SIG-M5 treated with dmso at 0.1 percent for 504 hours (cell line): Measurements from ENCODE around the gene ZFP36L1.
A peak's percentile ranks its signal among the peaks of the same experiment; 100 is the strongest.

Experiments used
- DNase-seq: peaks from one replicate; lab custom pipeline; 2025; ENCODE audit not compliant: unreplicated experiment; lab: John Stamatoyannopoulos, UW

The ZFP36L1 gene

DNA sequence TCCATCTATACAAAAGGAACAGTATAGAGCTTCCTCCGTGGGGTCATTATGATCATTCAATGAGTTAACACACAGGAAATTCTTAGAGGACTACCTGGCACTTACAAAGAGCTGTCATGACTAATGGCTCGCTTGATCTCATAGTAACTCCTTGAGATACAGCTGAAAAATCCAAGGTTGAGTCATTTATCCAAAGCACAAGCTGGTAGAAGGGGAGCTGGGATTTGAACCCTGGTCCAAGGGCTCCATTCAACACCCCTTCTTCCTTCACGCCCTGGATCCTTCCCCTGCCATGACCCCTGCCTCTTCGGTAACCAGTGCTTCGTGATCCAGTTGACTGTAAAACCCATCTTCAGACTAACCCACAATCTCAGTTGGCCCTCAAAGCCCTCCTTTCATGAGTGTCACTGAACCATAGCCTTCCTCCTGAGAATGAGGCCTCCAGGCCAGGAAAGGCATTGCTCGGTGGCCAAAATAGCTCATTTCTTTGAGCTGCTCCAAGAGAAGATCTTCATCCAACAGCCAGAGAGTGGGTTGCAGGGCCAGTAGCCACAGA, 7.8 kb downstream of the ZFP36L1 start:
- no peak for DNase-seq

DNA sequence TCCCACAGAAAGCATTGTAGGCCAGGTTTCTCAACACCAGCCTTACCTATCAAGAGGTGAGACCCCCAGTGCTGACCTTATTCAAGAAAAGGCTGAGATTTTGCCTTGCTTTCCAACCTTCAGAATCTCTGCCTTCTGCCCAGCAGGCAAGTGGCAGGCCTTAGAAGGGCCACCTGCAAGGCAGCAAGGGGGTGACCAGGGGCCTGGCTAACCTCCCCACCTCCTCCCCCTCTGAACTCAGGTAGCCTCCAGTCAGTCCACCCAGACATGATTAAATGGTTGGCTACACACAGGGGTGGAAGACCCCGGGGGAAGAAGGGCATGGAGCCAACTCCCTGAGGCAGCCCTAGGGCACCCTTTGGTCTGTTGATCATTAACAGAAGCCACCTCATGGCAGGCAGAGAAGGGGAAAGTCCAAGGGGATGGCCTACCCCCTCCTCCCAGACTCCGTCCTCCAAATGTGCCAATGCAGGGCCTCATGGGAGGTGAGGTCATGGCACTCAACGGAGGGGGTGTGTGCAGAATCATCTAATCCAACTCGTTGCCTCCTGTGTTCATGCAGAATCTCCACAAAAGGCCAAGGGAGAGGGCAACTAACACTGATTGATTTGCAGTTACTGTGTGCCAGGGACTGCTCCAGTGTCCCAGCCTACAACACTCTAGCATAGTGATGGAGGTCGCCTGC, 8.5 kb downstream of the ZFP36L1 start:
- DNase-seq: no peak

GRCh38 chr14:68783408-68784225, 9.2 kb downstream of the ZFP36L1 start:
- DNase-seq: no peak

GRCh38 chr14:68782091-68782981, 10.5 kb downstream of the ZFP36L1 start:
- no peak for DNase-seq

- DNase-seq: no peak
These were observed 11.5 kb downstream of the ZFP36L1 start for GRCh38 chr14:68781161-68782021.

DNA sequence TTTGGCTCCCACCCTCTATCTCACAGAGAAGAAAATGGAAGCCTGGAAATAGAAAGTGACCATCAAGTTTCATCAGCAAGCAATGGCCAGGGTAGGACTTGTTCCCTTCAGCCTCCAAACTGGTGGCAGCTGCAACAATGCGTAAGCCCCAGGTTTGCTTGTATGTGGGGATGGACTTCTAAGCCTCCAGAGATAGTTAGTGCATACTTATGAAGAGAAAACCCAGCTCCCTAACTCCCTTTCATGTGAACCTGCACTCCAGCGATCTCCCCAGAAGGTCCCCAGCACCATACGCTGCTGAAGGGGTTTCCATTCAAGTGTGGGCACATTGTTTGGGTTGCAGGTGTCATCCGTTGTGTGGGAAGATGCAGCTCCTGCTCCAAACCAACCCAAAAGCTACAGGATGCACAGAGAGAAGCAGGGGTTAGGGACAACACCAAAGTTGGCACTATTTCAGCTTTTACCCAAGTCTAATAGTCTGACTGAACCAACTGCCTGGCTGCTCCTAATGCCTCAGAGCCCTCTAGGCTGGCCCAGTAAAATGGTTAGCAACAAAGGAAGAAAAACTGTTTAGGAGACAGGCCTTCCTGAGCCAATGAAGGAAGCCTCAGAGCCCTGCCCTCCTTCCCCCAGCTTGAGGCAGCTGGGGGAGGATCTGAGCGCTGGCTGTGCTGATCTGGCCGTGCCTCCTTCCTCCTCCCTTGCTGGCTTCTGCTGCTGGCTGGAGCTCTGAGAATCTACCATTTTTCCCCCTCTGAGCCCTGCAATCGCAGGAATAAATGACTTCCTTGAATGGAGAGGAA, 12.3 kb downstream of the ZFP36L1 start:
- no peak for DNase-seq

DNA sequence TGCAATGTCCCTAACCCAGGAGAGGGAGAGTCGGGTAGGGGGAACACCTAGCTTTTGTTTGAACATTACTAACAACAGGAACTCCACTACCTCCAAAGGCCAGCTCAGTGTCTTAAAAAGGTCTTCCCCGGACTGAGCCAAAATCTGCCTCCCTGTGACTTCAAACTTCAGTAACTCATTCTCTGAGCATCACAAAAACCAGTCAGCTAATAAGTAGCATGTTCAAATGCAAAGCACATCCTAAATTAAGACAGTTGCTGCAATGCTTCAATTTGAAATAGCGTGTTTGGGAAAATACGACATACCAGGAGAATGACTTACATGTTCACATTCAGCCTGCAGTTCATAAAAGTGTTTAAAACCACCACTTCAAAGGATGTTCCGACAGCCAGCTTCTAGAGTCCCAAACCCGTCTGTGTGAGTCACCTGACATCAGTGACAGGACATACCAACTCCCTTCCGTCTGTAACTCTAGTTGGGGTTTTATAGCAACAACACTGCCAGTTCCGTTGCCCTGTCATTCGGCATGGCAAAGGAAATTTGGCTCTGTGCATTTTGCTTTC, 13.0 kb downstream of the ZFP36L1 start:
- DNase-seq: no peak

- DNase-seq: no peak
These were observed 15.2 kb downstream of the ZFP36L1 start for GRCh38 chr14:68777644-68778043.

GRCh38 chr14:68775614-68776126, 17.2 kb downstream of the ZFP36L1 start:
- peak; percentile 12 for DNase-seq

DNA sequence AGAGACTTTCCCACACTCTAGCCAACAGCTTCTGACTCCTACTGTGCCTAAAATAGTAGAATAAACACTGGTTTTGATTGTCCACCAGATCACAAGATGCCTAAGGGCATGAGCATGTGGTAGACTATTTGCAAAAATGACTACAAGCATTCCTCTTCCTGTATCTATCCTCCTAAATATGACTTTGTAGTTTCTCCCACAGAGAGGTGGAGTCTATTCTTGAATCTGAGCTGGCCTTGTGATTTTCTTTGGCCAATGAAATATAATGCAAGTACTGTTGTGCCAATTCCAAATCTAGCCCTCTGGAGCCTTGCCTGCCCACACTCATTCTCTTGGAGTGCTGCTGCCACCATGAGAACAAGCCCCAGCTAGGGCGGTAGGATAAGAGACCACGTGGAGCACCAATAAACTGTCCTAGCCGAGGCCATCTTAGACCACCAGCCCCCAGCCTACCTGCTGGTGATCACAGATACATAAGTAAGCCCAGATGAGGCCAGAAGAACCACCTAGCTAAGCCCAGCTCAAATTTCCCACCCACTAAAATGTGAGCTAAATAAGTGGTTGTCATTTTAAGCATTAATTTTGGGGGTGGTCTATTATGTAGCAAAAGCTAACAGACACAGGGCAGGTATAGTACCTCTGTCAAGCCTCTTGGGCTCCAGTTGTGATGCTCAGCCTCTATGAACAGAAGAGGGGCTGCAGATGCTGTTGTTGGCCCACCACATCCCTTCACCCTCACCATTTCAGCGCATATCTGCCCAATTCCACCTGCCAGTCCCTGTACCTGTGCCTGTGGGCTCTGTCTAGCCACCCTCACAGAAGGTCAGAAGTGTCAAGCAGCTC, 17.9 kb downstream of the ZFP36L1 start:
- peak; percentile 58 for DNase-seq

DNA sequence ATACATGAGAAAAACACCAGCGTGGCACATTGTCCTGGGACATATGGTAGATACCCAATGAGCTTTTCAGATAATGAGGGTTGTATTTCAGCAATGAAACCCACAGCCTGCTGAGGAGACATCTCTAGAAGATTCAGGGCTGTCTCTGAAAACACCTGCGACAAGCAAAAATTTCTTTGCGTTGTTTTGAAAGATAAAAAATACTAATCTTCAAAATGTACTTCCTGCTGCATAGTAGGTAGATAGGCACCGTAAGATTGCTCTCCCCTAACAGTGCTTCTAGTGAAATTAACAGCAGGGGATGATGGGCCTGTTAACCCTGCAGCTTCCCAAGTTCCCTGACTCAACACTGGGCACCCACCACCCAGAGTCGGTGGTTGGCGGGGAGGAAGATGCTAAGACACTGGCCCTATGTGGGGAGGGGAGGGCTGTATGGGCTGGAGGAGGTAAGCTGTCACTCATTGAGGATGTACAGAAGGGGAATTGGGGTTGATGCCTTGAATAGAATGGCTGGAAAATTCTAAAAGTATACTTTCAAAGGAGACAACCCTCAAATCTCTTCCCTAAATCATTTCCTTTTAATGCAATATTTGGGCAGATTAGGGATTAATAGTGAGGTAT, 20.0 kb downstream of the ZFP36L1 start:
- no peak for DNase-seq

DNA sequence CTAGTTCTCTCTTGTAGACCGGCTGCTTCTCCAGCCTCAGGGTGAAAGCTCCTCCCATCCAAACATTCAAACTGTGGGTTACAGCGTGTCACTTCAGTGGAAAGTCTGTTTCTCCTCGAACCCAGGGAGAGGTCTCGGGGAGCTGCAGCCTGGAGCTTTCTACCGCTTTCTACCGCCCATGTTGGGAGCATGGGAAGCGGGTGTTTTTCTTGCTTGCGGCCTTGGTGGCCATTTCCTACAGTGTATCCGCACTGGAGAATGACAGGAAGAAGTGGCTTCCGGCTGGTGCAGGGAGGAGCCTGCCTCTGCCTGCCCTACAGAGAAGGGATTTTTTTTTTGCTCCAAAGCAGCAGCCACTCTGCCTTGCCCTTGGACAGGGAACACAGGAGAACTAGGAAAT, 21.2 kb downstream of the ZFP36L1 start:
- no peak for DNase-seq

- no peak for DNase-seq
These were observed 22.1 kb downstream of the ZFP36L1 start for GRCh38 chr14:68770553-68771286.

DNA sequence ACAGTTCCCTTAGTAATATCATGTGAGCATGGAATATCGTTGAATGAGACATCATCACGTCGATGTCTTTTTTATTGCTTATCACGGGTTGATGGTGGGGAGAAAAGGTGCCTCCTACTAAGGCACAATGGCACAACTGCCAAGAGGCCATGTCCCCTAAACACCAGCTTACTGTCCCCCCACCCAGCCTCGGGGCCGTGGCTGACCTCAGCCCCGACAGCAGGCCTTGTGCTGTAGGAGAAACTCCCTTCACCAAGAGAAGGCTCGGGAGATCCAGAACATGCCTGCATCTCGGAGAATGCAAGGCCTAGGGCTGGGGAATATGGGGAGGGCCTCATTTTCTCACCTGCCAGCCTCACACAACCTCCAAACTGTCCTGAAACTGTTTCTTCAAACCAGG, 22.8 kb downstream of the ZFP36L1 start:
- DNase-seq: no peak

- no peak for DNase-seq
These were observed 24.6 kb downstream of the ZFP36L1 start for GRCh38 chr14:68768316-68768715.

- DNase-seq: no peak
These were observed 25.6 kb downstream of the ZFP36L1 start for GRCh38 chr14:68767248-68767645.
